Left lobe of liver (tissue), 2 donors: Measurements from ENCODE around the gene GLI1. TPM values are rescaled to one million over a fixed set of nuclear protein-coding genes. Genes with fewer than 3 reads are reported as not detected.

Experiments
- ATAC-seq: fragments of 200-7000 bp; cut with Tn5 transposase; one replicate; pipeline ENCODE4 v1.9.1; 2020; ENCODE audit warnings: mild to moderate bottlenecking, moderate library complexity
- DNase-seq: peaks from one replicate; pipeline ENCODE4 v3.0.0-alpha.2; 2020; ENCODE audit warnings: low spot score
- total RNA-seq: library from RNA; stranded (reverse); gene quantifications from one replicate; pipeline ENCODE4 v1.2.1, GENCODE V29; 2021
- donor health status: DM: no; HTN: no; CAD: no; lungs with moderate emphysema.
- donor health status: DM: no; HTN: yes; CAD: no.

Gene GLI1
- total RNA-seq, 1 donor from 2014 or later, result 0.20 TPM

DNA sequence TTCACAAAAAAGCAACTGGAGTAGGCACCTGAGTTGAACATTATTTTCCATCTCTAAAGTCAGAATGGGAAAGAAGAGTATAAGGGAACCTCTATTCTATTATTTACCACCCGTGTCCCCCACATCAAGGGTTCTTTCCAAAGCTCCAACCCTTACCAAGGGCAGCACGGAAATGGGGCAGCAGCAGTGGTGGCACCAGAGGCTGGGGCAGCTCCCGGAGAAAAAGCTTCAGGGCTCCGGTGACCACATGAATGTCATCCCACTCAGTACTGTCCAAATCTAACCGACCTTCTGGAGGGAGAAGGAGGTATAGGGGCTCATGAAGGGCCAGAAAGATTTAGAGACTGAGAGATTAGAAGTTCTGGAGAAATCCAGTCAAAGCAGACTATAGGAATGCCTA is 14.3 kb downstream of the GLI1 start:
- ATAC-seq, result no peak

DNA sequence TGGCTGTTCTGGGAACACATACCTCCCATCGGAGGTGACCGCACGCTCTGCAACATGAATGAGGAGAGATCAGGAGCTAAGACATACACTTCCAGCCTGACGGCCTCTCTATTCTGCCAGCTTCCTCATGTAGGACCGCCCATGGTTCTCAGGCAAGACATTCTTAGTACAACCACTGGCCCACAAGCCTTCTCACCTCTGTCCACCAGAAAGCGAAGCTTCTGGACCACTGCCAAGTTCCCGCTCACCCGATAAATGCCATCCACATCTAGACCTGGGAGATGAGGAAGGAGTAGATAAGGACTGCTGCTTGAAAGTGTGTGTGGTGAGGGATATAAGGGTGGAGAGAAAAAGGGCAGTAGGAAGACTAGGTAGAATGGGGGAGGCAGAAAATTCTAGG is 14.8 kb downstream of the GLI1 start:
- DNase-seq (no peak), ATAC-seq (no peak)

More for the DNA sequence above, 14.3 kb downstream of the GLI1 start:
- no peak for DNase-seq

- ATAC-seq, result no peak
- DNase-seq, result no peak
These were observed 15.3 kb downstream of the GLI1 start for GRCh38 chr12:57474862-57475261.

- DNase-seq, result no peak
- ATAC-seq, result peak; percentile 65
These were observed 15.9 kb downstream of the GLI1 start for GRCh38 chr12:57475271-57476161.

- DNase-seq (no peak), ATAC-seq (peak; percentile 2)
These were observed 16.8 kb downstream of the GLI1 start for GRCh38 chr12:57476162-57476992.

DNA sequence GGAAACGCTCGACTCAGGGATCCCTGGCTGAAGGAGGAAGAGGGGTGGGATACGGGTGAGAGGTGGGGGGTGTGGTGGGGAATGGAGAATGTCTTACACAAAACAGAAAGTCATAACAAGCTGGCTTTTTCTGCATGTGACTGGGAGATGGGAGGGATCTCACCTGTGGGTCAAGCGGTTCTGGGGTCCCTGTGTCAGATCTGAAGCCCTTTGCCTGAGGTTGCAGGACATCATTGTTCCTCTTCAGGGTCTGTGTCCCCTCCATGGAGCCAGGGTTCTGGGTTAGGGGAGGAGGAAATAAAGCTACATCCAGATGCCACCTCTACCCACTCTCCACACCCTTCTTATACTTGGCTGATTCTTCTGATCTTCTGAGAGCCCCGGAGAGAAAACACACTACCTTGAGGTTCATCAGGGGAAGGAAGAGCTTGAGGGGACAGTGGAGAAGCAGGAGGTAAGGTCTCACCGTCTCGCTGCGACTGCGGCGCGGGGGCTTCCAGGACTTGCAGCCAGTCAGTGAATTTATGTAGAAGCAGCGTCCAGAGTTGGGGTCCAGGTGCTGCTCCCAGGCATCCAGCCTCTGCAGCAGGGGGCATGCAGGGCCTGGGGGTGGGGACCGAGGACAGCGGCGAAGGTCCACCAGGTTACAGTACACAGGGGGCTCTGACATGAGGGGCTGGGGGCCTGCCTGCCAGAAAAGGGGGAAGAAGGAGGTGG is 17.6 kb downstream of the GLI1 start:
- ATAC-seq, result no peak
- no peak for DNase-seq

DNA sequence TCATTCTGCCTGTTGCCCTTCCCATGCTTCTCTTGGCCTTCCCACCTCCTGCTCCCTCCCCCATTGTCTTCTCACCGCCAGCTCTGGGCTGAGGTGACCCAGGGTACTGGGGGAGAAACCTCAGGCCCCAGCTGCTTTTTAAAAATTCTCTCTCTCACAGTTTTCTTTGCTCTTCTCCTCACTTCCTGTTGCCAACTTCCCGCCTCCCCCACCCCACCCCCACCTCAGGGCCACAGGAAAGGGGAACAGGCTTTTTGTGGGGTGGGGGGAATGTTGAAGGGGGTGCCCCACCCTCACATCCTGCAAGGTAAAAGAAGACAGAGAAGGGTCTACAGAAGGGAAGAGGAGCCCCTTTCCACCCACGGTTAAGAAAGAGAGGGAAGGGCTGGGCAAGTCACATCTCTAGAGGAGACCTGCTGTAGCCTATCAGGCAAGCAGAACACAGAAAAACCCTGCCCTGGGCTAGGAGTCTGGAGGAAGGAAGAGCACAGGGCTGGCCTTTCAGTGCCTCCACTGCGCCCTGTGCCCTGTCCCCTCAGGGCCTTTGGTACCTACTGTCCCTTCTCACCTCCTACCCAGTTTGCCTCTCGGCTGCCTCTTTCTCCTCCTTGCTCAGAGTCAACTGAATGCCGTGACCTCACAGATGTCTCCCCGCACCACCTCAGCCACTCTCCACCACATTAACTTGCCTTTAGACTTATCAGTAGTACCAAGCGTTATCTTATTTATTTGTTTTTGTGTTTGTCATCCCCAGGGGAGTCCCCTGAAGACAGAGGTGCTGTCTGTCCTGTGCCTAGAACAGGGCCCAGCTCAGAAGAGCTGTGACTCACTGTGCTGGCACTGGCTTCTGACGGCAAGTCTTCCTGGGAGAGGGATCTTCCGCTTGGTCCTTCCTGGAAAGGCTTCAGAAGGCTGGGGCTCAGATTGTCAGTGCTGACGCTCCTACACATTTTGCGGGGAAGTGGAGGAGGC is 18.4 kb downstream of the GLI1 start:
- ATAC-seq (peak; percentile 17), DNase-seq (no peak)

DNA sequence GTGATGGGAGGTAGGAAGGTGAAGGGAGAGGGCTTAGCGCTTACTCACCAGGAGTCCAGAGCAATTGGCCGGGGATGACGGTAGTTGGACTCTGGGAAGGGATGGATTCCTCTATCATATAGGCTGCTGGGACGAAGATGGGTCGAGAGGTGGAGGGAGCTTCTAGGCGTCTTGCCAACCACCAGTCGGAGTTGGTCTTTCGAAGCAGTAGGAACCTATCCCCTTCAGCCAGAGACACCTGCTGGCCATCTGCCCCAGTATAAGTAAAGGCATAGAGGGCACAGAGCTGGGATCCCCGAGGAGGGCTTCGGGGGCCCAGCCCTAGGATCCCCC is 19.4 kb downstream of the GLI1 start:
- DNase-seq, result no peak
- no peak for ATAC-seq

- DNase-seq (no peak), ATAC-seq (no peak)
These were observed 20.0 kb downstream of the GLI1 start, which contains the start of gene ARHGAP9 for GRCh38 chr12:57479376-57480115. Gene ARHGAP9 (minus strand): TSS chr12:57479866. CDS start chr12:57479406, 460 bp downstream.

- no peak for ATAC-seq
- DNase-seq, result no peak
These were observed 22.1 kb downstream of the GLI1 start for GRCh38 chr12:57481671-57482070.

DNA sequence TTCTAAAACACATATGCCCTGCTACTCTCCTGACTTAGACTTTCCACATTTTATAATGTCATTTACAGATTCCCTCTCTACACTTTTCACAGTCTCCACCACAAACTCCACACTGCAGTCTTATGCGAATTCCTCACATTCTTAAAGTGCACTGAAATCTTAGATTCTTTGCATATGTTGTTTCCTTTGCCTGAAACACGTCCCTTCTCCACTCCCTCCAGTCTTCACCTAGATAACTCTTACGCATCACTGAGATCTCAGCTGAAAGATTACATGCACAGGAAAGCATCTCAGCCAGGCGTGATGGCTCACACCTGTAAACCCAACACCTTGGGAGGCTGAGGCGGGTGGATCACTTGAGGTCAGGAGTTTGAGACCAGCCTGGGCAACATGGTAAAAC is 23.9 kb downstream of the GLI1 start:
- DNase-seq (no peak), ATAC-seq (no peak)

DNA sequence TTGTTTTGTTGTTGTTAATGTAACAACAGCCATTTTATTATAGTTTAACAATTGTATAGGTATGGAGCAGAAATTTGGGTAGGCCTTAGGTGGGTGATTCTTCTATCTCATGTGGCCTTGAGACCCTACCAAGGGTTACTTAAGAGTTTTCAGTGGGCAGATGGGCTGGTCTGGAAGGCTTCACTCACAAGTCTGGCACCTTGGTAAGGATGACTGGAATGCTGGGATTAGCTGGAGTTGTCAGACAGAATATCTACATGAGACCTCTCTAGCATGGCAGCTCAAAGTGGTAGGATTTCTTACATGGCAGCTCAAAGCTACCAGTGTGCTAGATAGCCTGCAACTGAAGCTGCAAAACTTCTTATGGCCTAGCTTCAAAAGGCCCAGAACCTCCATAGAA is 26.1 kb downstream of the GLI1 start:
- no peak for DNase-seq
- ATAC-seq, result no peak

GRCh38 chr12:57487055-57487596 is 27.5 kb downstream of the GLI1 start:
- no peak for ATAC-seq

DNA sequence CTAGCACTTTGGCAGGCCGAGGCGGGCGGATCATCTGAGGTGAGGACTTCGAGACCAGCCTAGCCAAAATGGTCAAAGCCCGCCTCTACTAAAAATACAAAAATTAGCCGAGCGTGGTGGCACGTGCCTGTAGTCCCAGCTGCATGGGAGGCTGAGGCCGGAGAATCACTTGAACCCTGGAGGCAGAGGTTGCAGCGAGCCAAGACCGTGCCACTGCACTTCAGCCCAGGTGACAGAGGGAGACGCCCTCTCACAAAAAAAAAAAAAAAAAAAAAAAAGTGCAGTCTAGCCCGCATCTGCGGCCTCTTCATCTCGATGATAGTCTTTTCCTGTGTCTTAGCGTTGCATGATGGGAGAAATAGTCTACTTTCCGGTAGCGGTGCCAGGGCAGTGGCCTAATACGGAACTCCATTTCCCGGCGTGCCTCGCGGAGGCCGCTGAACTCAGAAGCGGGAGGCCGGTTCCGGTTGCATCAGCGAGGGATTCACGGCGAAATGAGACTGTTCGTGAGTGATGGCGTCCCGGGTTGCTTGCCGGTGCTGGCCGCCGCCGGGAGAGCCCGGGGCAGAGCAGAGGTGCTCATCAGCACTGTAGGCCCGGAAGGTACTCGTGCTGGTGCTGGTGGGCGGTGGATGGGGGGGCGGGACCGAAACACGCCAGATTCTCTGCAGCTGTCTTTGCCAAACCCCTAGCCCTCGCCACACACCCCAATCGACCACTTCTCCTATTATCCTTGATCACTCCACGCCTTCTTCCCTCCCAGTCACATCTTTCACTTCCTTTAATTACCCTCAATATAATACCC is 28.2 kb downstream of the GLI1 start, which contains the start of gene MARS1:
Gene MARS1, plus strand, starts transcription at position 472 of the 805 bp plus-strand sequence. Its CDS starts 23 bp downstream, at position 495.
- DNase-seq, result peak; percentile 97
- peak; percentile 95 for ATAC-seq

More at GRCh38 chr12:57487055-57487596, 27.5 kb downstream of the GLI1 start:
- DNase-seq, result no peak

GRCh38 chr12:57488402-57489156 is 29.0 kb downstream of the GLI1 start:
- DNase-seq (no peak), ATAC-seq (no peak)

- no peak for DNase-seq
- no peak for ATAC-seq
These were observed 29.6 kb downstream of the GLI1 start for GRCh38 chr12:57489157-57489641.

- no peak for ATAC-seq
- DNase-seq, result no peak
These were observed 30.5 kb downstream of the GLI1 start for GRCh38 chr12:57490126-57490525.
